HG03342 (cell line): ENCODE measurements around the gene DPF1.

Experiments used
- ATAC-seq: cut with Tn5 transposase; IDR thresholded peaks from one replicate; pipeline ENCODE4 v1.9.1; 2021; ENCODE audit warnings: mild to moderate bottlenecking, moderate library complexity; ENCODE audit not compliant: unreplicated experiment

DPF1 gene

DNA sequence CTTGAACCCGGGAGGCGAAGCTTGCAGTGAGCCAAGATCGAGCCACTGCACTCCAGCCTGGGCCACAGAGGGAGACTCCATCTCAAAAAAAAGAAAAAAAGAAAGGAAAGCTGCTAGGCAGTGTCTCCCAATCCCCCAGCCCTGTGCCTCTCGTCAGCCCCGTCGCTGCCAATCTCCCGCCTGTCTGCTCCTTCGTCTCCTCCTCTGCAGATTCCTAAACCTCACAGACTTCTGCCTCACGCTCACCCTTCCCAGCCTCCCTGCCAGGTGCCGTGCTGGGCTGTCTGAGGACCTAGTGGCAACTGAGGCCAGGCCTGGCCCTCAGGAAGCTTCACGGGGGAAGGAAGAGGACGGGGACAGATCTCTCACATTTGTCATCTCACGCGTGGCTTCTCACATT, 21.5 kb downstream of the DPF1 start:
- ATAC-seq, result no peak

GRCh38 chr19:38201731-38202130, 22.3 kb downstream of the DPF1 start:
- ATAC-seq, result no peak

DNA sequence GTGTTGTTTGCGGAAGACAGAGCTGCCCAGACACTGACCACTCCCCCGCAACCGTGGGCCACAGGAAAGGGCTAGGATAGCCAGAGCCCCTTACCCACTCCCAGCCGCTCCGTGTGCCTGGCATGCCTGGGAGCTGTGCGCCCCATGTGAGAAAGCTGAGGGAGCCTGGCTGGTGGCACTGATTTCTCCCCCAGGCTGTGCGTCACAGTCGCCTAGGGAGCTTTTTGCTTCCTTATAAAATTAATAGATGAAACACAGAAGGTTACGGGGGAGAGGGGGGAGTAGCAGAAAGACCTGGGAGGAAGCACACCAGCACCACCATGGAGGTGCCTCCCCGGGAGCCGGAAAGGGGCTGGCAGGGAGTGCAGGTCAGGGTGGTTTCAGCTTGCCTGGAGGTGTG, 24.7 kb downstream of the DPF1 start:
- ATAC-seq, result no peak

GRCh38 chr19:38197937-38198704, 25.9 kb downstream of the DPF1 start:
- ATAC-seq, result no peak

GRCh38 chr19:38196948-38197656, 26.9 kb downstream of the DPF1 start:
- ATAC-seq, result no peak

- ATAC-seq, result no peak
Measured at GRCh38 chr19:38196245-38196837, 27.7 kb downstream of the DPF1 start.

DNA sequence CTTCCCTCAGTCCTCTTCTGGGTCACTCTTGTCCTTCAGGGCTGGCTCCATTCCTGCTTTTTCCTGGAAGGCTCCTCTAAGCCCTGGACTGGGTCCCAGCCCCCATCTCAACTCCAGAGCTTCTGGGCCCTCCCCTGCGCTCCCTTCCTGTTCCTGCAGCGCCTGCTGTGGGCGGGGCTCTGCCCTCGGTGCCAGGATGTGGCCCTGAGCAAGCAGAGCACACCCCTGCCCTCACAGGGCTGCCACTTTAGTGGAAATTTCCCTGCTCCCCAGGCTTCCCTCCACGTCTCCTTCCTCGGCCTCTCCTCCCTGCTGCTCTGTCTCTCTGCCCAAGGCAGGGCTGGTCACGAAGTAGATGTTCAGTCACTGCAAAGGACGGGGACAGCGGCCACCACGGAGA, 28.8 kb downstream of the DPF1 start:
- ATAC-seq, result no peak

- no peak for ATAC-seq
Measured at GRCh38 chr19:38194061-38194701, 29.8 kb downstream of the DPF1 start.

DNA sequence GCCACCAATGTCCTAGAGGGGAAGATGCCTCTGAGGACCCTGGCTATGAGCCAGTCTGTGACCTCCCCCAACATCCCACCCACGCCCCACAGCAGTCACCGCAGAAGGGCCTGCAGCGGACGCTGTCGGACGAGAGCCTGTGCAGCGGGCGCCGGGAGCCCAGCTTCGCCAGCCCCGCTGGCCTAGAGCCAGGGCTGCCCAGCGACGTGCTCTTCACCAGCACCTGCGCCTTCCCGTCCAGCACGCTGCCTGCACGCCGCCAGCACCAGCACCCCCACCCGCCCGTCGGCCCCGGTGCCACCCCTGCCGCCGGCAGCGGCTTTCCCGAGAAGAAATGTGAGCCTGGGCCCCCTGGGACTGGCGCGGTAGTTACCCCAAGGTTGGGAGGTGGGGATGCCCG, 30.6 kb downstream of the DPF1 start:
- ATAC-seq, result no peak

GRCh38 chr19:38191747-38192146, 32.3 kb downstream of the DPF1 start:
- ATAC-seq, result no peak

GRCh38 chr19:38190793-38191192, 33.2 kb downstream of the DPF1 start:
- no peak for ATAC-seq

- no peak for ATAC-seq
Measured at GRCh38 chr19:38190061-38190460, 34.0 kb downstream of the DPF1 start.

- no peak for ATAC-seq
Measured at GRCh38 chr19:38185562-38185961, 38.5 kb downstream of the DPF1 start.

DNA sequence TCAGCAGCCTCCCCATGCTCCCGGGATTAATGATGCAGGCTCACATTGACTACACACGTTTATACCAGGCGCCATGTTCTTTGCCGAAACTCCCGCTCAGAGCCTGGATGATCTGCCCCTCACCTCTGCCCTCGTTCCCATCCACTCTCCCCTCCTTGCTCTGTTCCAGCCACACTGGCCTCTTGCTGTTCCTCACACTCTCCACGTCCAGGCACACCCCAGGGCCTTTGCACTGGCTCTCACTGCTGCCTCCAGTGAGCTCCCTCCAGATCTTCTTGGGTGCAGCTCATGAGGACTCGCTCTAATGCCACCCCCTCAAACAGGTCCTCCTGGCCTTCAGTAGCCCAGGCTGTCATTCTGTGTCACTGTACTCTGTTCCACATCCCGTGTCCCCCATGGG, 39.2 kb downstream of the DPF1 start:
- no peak for ATAC-seq

- ATAC-seq, result no peak
Measured at GRCh38 chr19:38183251-38183897, 40.6 kb downstream of the DPF1 start.

- no peak for ATAC-seq
Measured at GRCh38 chr19:38182536-38183210, 41.3 kb downstream of the DPF1 start.

DNA sequence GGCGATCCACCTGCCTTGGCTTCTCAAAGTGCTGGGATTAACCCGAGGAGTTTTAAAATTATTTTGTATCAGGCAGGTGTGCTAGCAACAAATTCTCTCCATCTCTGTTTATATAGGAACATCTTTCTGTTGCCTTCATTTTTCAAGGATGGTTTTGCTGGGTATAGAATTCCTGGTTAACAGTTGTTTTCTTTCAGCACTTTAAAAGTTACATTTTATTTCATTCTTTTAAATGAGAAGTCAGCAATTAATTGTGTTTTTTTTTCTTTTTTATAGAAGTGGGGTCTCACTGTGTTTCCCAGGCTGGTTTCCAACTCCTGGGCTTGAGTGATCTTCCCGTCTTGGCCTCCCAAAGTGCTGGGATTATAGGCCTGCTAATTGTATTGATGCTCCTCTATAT, 44.0 kb downstream of the DPF1 start:
- ATAC-seq, result no peak

DNA sequence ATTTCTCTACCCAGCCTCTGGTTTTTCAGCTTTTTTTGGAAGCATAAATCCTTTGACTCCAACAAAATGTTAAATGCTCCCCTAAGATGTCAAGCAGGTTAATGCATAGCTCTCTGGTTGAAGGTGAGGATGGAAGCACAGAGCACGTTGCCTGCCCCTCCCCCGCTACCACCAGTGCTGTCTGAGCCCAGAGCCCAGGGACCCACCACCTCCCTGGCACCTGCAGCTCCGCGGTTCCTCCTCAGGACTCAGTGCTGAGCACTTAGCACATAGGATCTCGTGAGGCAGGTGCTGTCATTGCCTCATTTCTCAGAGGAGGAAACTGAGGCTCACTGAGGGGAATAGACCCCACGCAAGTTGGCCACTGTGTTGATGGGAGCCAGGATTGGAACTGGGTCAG, 48.6 kb downstream of the DPF1 start:
- ATAC-seq, result no peak

GRCh38 chr19:38173291-38174041, 50.6 kb downstream of the DPF1 start:
- ATAC-seq, result no peak

- ATAC-seq, result no peak
Measured at GRCh38 chr19:38172001-38172400, 52.0 kb downstream of the DPF1 start.
